ENCODE data around the gene PEMT.

Gene PEMT

DNA sequence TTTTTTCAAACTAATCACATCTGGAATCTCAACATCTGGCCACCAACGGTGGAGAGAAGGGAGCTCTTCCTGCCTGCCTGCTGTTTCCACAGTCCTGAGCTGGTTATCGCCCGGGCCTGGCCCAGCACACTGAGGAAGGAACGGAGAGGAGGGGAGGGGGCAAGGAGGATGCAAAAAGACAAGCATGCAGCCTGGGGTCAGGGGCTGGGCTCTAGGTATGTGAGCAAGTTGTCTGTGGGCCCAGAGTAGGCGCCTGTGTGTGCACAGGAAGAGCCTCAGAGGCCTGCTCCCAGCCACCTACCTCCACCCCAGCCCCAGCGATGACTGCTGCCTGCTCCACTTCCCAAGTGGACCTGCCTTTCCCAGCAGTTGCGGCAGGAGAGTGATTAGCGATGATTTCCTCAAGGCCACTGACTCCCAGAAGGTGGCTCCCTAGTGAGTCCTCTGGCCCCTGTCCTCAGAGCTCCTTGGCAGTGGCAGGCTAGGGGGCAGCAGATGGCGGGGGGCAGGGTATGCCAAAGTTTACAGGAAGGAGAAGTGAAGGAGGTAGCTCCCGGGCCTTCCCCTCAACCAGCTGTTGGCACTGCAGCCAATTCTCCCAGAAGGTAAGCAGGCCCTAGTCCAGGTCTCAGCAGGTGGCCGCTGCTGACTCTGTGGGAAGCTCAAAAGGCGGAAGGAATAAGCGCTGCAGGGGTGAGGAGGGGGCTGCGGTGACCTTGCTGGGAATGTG is 68.3 kb downstream of the PEMT start (continued):
- TF ChIP-seq, protein P1, sequence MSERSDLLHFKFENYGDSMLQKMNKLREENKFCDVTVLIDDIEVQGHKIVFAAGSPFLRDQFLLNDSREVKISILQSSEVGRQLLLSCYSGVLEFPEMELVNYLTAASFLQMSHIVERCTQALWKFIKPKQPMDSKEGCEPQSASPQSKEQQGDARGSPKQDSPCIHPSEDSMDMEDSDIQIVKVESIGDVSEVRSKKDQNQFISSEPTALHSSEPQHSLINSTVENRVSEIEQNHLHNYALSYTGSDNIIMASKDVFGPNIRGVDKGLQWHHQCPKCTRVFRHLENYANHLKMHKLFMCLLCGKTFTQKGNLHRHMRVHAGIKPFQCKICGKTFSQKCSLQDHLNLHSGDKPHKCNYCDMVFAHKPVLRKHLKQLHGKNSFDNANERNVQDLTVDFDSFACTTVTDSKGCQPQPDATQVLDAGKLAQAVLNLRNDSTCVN (tag by site-specific recombination; optimal IDR thresholded peaks at IDR 0.05), result no peak
- TF ChIP-seq ZBTB48 (tag by site-specific recombination; IDR thresholded peaks at IDR 0.05), result no peak
- peak; percentile 52; the same call in 1 of the 2 replicates for TF ChIP-seq ZNF341 (tag by site-specific recombination; IDR thresholded peaks at IDR 0.05; ENCODE audit: low read depth)
- TF ChIP-seq, protein P2, sequence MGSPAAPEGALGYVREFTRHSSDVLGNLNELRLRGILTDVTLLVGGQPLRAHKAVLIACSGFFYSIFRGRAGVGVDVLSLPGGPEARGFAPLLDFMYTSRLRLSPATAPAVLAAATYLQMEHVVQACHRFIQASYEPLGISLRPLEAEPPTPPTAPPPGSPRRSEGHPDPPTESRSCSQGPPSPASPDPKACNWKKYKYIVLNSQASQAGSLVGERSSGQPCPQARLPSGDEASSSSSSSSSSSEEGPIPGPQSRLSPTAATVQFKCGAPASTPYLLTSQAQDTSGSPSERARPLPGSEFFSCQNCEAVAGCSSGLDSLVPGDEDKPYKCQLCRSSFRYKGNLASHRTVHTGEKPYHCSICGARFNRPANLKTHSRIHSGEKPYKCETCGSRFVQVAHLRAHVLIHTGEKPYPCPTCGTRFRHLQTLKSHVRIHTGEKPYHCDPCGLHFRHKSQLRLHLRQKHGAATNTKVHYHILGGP (tag by site-specific recombination; IDR thresholded peaks at IDR 0.05), result no peak
- TF ChIP-seq ZFP41 (tag by site-specific recombination; IDR thresholded peaks at IDR 0.05; ENCODE audit: borderline replicate concordance), result no peak
- TF ChIP-seq ZNF23 (tag by site-specific recombination; IDR thresholded peaks at IDR 0.05; ENCODE audit: borderline replicate concordance), result no peak
- no peak for TF ChIP-seq ZNF133 (tag by site-specific recombination; IDR thresholded peaks at IDR 0.05)
- TF ChIP-seq ZNF660 (tag by site-specific recombination; IDR thresholded peaks at IDR 0.05), result no peak
- no peak for TF ChIP-seq ZNF776 (tag by site-specific recombination; IDR thresholded peaks at IDR 0.05; ENCODE audit: borderline replicate concordance)
- TF ChIP-seq, protein P3, sequence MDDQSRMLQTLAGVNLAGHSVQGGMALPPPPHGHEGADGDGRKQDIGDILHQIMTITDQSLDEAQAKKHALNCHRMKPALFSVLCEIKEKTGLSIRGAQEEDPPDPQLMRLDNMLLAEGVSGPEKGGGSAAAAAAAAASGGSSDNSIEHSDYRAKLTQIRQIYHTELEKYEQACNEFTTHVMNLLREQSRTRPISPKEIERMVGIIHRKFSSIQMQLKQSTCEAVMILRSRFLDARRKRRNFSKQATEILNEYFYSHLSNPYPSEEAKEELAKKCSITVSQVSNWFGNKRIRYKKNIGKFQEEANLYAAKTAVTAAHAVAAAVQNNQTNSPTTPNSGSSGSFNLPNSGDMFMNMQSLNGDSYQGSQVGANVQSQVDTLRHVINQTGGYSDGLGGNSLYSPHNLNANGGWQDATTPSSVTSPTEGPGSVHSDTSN (CRISPR knock-in tag; IDR thresholded peaks at IDR 0.05), result no peak
- TF ChIP-seq, protein P4, sequence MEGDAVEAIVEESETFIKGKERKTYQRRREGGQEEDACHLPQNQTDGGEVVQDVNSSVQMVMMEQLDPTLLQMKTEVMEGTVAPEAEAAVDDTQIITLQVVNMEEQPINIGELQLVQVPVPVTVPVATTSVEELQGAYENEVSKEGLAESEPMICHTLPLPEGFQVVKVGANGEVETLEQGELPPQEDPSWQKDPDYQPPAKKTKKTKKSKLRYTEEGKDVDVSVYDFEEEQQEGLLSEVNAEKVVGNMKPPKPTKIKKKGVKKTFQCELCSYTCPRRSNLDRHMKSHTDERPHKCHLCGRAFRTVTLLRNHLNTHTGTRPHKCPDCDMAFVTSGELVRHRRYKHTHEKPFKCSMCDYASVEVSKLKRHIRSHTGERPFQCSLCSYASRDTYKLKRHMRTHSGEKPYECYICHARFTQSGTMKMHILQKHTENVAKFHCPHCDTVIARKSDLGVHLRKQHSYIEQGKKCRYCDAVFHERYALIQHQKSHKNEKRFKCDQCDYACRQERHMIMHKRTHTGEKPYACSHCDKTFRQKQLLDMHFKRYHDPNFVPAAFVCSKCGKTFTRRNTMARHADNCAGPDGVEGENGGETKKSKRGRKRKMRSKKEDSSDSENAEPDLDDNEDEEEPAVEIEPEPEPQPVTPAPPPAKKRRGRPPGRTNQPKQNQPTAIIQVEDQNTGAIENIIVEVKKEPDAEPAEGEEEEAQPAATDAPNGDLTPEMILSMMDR (tag by site-specific recombination; IDR thresholded peaks at IDR 0.05), result peak; percentile 91
- TF ChIP-seq, protein P5, sequence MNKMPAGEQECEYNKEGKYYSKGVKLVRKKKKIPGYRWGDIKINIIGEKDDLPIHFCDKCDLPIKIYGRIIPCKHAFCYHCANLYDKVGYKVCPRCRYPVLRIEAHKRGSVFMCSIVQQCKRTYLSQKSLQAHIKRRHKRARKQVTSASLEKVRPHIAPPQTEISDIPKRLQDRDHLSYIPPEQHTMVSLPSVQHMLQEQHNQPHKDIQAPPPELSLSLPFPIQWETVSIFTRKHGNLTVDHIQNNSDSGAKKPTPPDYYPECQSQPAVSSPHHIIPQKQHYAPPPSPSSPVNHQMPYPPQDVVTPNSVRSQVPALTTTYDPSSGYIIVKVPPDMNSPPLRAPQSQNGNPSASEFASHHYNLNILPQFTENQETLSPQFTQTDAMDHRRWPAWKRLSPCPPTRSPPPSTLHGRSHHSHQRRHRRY (tag by site-specific recombination; IDR thresholded peaks at IDR 0.05), result no peak
- TF ChIP-seq, protein P6, sequence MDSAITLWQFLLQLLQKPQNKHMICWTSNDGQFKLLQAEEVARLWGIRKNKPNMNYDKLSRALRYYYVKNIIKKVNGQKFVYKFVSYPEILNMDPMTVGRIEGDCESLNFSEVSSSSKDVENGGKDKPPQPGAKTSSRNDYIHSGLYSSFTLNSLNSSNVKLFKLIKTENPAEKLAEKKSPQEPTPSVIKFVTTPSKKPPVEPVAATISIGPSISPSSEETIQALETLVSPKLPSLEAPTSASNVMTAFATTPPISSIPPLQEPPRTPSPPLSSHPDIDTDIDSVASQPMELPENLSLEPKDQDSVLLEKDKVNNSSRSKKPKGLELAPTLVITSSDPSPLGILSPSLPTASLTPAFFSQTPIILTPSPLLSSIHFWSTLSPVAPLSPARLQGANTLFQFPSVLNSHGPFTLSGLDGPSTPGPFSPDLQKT (IDR thresholded peaks at IDR 0.05; ENCODE audit: borderline replicate concordance, low read depth, low read length), result no peak
- TF ChIP-seq ZNF335 (tag by site-specific recombination; conservative IDR thresholded peaks at IDR 0.05), result no peak
- TF ChIP-seq, protein P7, sequence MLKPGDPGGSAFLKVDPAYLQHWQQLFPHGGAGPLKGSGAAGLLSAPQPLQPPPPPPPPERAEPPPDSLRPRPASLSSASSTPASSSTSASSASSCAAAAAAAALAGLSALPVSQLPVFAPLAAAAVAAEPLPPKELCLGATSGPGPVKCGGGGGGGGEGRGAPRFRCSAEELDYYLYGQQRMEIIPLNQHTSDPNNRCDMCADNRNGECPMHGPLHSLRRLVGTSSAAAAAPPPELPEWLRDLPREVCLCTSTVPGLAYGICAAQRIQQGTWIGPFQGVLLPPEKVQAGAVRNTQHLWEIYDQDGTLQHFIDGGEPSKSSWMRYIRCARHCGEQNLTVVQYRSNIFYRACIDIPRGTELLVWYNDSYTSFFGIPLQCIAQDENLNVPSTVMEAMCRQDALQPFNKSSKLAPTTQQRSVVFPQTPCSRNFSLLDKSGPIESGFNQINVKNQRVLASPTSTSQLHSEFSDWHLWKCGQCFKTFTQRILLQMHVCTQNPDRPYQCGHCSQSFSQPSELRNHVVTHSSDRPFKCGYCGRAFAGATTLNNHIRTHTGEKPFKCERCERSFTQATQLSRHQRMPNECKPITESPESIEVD (tag by site-specific recombination; IDR thresholded peaks at IDR 0.05), result no peak
- TF ChIP-seq ZNF555 (tag by site-specific recombination; conservative IDR thresholded peaks at IDR 0.05), result no peak
- TF ChIP-seq SP2 (tag by site-specific recombination; IDR thresholded peaks at IDR 0.05), result no peak
- TF ChIP-seq FEZF1 (tag by site-specific recombination; IDR thresholded peaks at IDR 0.05), result no peak; the same call in none of the 2 replicates
- TF ChIP-seq, protein P8, sequence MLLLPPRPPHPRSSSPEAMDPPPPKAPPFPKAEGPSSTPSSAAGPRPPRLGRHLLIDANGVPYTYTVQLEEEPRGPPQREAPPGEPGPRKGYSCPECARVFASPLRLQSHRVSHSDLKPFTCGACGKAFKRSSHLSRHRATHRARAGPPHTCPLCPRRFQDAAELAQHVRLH (tag by site-specific recombination; IDR thresholded peaks at IDR 0.05), result no peak
- TF ChIP-seq, protein P9, sequence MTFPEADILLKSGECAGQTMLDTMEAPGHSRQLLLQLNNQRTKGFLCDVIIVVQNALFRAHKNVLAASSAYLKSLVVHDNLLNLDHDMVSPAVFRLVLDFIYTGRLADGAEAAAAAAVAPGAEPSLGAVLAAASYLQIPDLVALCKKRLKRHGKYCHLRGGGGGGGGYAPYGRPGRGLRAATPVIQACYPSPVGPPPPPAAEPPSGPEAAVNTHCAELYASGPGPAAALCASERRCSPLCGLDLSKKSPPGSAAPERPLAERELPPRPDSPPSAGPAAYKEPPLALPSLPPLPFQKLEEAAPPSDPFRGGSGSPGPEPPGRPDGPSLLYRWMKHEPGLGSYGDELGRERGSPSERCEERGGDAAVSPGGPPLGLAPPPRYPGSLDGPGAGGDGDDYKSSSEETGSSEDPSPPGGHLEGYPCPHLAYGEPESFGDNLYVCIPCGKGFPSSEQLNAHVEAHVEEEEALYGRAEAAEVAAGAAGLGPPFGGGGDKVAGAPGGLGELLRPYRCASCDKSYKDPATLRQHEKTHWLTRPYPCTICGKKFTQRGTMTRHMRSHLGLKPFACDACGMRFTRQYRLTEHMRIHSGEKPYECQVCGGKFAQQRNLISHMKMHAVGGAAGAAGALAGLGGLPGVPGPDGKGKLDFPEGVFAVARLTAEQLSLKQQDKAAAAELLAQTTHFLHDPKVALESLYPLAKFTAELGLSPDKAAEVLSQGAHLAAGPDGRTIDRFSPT (tag by site-specific recombination; IDR thresholded peaks at IDR 0.05), result 0 out of 2 replicates have a peak, but pooled peaks have one; percentile 28
- TF ChIP-seq ZNF585B (tag by site-specific recombination; IDR thresholded peaks at IDR 0.05), result no peak
- TF ChIP-seq EGR2 (tag by site-specific recombination; IDR thresholded peaks at IDR 0.05; ENCODE audit: low read depth), result peak; percentile 68
- TF ChIP-seq, protein P10, sequence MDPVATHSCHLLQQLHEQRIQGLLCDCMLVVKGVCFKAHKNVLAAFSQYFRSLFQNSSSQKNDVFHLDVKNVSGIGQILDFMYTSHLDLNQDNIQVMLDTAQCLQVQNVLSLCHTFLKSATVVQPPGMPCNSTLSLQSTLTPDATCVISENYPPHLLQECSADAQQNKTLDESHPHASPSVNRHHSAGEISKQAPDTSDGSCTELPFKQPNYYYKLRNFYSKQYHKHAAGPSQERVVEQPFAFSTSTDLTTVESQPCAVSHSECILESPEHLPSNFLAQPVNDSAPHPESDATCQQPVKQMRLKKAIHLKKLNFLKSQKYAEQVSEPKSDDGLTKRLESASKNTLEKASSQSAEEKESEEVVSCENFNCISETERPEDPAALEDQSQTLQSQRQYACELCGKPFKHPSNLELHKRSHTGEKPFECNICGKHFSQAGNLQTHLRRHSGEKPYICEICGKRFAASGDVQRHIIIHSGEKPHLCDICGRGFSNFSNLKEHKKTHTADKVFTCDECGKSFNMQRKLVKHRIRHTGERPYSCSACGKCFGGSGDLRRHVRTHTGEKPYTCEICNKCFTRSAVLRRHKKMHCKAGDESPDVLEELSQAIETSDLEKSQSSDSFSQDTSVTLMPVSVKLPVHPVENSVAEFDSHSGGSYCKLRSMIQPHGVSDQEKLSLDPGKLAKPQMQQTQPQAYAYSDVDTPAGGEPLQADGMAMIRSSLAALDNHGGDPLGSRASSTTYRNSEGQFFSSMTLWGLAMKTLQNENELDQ (tag by site-specific recombination; IDR thresholded peaks at IDR 0.05; ENCODE audit: low read depth), result no peak

All from HEK293 (cell line).